Suprapubic skin (tissue), 4 donors: Measurements from ENCODE around the gene SPAG6. TPM values are rescaled to one million over a fixed set of nuclear protein-coding genes. Genes with fewer than 3 reads are reported as not detected.

Source experiments
- DNase-seq, 2 donors: peaks; one replicate each; pipeline ENCODE4 v3.0.0-alpha.2; 2019; ENCODE audit warnings: low spot score in 2 of 2
- H3K27ac ChIP-seq: fragments of 200-600 bp; sonication (generic); one replicate; pipeline ENCODE4 v1.5.1; 2019
- H3K27me3 ChIP-seq: fragments of 200-600 bp; sonication (generic); one replicate; pipeline ENCODE4 v1.5.1; 2019
- H3K36me3 ChIP-seq: fragments of 200-600 bp; sonication (generic); one replicate; pipeline ENCODE4 v1.5.1; 2019
- H3K4me1 ChIP-seq: fragments of 200-600 bp; sonication (generic); one replicate; pipeline ENCODE4 v1.5.1; 2019
- H3K4me3 ChIP-seq: fragments of 200-600 bp; sonication (generic); one replicate; pipeline ENCODE4 v1.5.1; 2019; ENCODE audit warnings: mild to moderate bottlenecking
- H3K9me3 ChIP-seq: fragments of 200-600 bp; sonication (generic); one replicate; pipeline ENCODE4 v1.5.1; 2019
- CTCF ChIP-seq, 2 donors: fragments of 200-600 bp in 1 of 2; fragments of 450-650 bp in 1 of 2; sonication (generic) in 1 of 2; IDR thresholded peaks; one replicate each; pipeline ENCODE4 v1.5.1; 2016 to 2019; ENCODE audit warnings: antibody characterized with exemption in 2 of 2, mild to moderate bottlenecking in 1 of 2, moderate library complexity in 1 of 2
- EP300 ChIP-seq: sonication (generic); formaldehyde crosslinking; IDR thresholded peaks from one replicate; pipeline ENCODE4 v1.6.1; 2017; ENCODE audit warnings: antibody characterized with exemption
- POLR2A ChIP-seq, 2 donors: fragments of 450-650 bp; IDR thresholded peaks; one replicate each; pipeline ENCODE4 v1.6.1; 2017; ENCODE audit warnings: antibody characterized with exemption in 2 of 2, mild to moderate bottlenecking in 2 of 2, moderate library complexity in 2 of 2
- POLR2AphosphoS5 ChIP-seq, 3 donors: sonication (generic); formaldehyde crosslinking; IDR thresholded peaks; one replicate each; pipeline ENCODE4 v1.6.1; 2017; ENCODE audit warnings: antibody characterized with exemption in 3 of 3
- WGBS: methylation state at CpG from one replicate; pipeline ENCODE4 v1.1.5; 2018; 5-methylcytosine and 5-hydroxymethylcytosine counted together
- total RNA-seq, 4 donors: library from RNA; depleted of rRNA; stranded (reverse); fragments of >200 nt; gene quantifications; one replicate each; pipeline ENCODE4 v1.1.0, GENCODE V29; 2016

SPAG6 gene
- total RNA-seq, 4 donors from 2014 or later = 0.34 to 1.1 (median 0.72) TPM; not detected in 1

- Histone ChIP-seq H3K27me3 (no peaks in the 10 kb centered on the region), H3K4me1 (no peaks in the 10 kb centered on the region), H3K9me3 (no peaks in the 10 kb centered on the region), H3K36me3 (no peaks in the 10 kb centered on the region), H3K4me3 (no peak overlapping the region), H3K27ac (no peak overlapping the region)
- no peak for TF ChIP-seq POLR2A (IDR thresholded peaks at IDR 0.05)
- no peak for TF ChIP-seq EP300
- no peak for TF ChIP-seq POLR2AphosphoS5 (IDR thresholded peaks at IDR 0.05)
- TF ChIP-seq CTCF (IDR thresholded peaks at IDR 0.05) = no peak
- no peak for DNase-seq
- WGBS = 89% methylated on average over 2 of the region's 2 CpGs
Measured at GRCh38 chr10:22415072-22415471, 69.8 kb downstream of the SPAG6 start.

GRCh38 chr10:22417736-22418268, 72.5 kb downstream of the SPAG6 start:
- TF ChIP-seq CTCF (IDR thresholded peaks at IDR 0.05) (no peak), POLR2A (IDR thresholded peaks at IDR 0.05) (no peak), EP300 (no peak)

GRCh38 chr10:22420787-22421517, 75.7 kb downstream of the SPAG6 start:
- no peak for TF ChIP-seq EP300
- peak in 1 of 2 donors; percentile 4 for TF ChIP-seq CTCF (IDR thresholded peaks at IDR 0.05)
- TF ChIP-seq POLR2AphosphoS5 (IDR thresholded peaks at IDR 0.05) = no peak
- no peak for TF ChIP-seq POLR2A (IDR thresholded peaks at IDR 0.05)
- Histone ChIP-seq H3K27ac (no peak overlapping the region), H3K4me1 (no peaks in the 10 kb centered on the region), H3K27me3 (no peaks in the 10 kb centered on the region), H3K36me3 (no peaks in the 10 kb centered on the region), H3K9me3 (no peaks in the 10 kb centered on the region), H3K4me3 (no peak overlapping the region)
- no peak for DNase-seq
- WGBS = 79% methylated on average over 4 of the region's 4 CpGs

More at GRCh38 chr10:22417736-22418268, 72.5 kb downstream of the SPAG6 start:
- no peaks in the 10 kb centered on the region for H3K4me1 ChIP-seq
- H3K27me3 ChIP-seq = no peaks in the 10 kb centered on the region
- no peaks in the 10 kb centered on the region for H3K36me3 ChIP-seq
- H3K27ac ChIP-seq = no peak overlapping the region
- no peak for DNase-seq
- 82% methylated on average over 3 of the region's 3 CpGs for WGBS
- no peak overlapping the region for H3K4me3 ChIP-seq
- no peaks in the 10 kb centered on the region for H3K9me3 ChIP-seq

- 91% methylated on average over 5 of the region's 5 CpGs for WGBS
- H3K4me3 ChIP-seq = no peak overlapping the region
- no peak for DNase-seq
- no peaks in the 10 kb centered on the region for H3K36me3 ChIP-seq
- H3K4me1 ChIP-seq = peaks cover 28% of the 10 kb centered on the region
- H3K27ac ChIP-seq = no peak overlapping the region
- TF ChIP-seq CTCF (IDR thresholded peaks at IDR 0.05) (no peak), EP300 (no peak), POLR2AphosphoS5 (IDR thresholded peaks at IDR 0.05) (no peak), POLR2A (IDR thresholded peaks at IDR 0.05) (no peak)
- H3K27me3 ChIP-seq = peaks cover 18% of the 10 kb centered on the region
- H3K9me3 ChIP-seq = no peaks in the 10 kb centered on the region
Measured at GRCh38 chr10:22426653-22427052, 81.4 kb downstream of the SPAG6 start.

- no peaks in the 10 kb centered on the region for H3K9me3 ChIP-seq
- H3K36me3 ChIP-seq = no peaks in the 10 kb centered on the region
- 76% methylated on average over 3 of the region's 3 CpGs for WGBS
- H3K27ac ChIP-seq = no peak overlapping the region
- peaks cover 28% of the 10 kb centered on the region for H3K4me1 ChIP-seq
- H3K27me3 ChIP-seq = peaks cover 18% of the 10 kb centered on the region
- TF ChIP-seq CTCF (IDR thresholded peaks at IDR 0.05) (no peak), POLR2AphosphoS5 (IDR thresholded peaks at IDR 0.05) (no peak), POLR2A (IDR thresholded peaks at IDR 0.05) (no peak)
- H3K4me3 ChIP-seq = no peak overlapping the region
- DNase-seq = no peak
Measured at GRCh38 chr10:22427101-22427500, 81.8 kb downstream of the SPAG6 start.
